Vagina (tissue), 2 donors: Measurements from ENCODE around the gene RNF111.
"Not testable (repeated sequence)": the region's sequence is repeated elsewhere in the genome, so short reads cannot be mapped to it uniquely, and the experiment has no call there.

Experiments
- CTCF ChIP-seq, 3 experiments: fragments of 450-650 bp in 2 of 3; fragments of 200-600 bp in 1 of 3; sonication (generic) in 1 of 3; IDR thresholded peaks; one replicate each; pipeline ENCODE4 v1.5.1; 2017 to 2019; ENCODE audit warnings: antibody characterized with exemption in 3 of 3, mild to moderate bottlenecking in 2 of 3, moderate library complexity in 2 of 3
- POLR2A ChIP-seq, 2 donors: fragments of 450-650 bp; IDR thresholded peaks; one replicate each; pipeline ENCODE4 v1.6.1; 2017; ENCODE audit warnings: antibody characterized with exemption in 2 of 2, mild to moderate bottlenecking in 2 of 2, moderate library complexity in 2 of 2
- POLR2AphosphoS5 ChIP-seq, 2 donors: sonication (generic); formaldehyde crosslinking; IDR thresholded peaks; one replicate each; pipeline ENCODE4 v1.9.0; 2017; ENCODE audit warnings: antibody characterized with exemption in 2 of 2, mild to moderate bottlenecking in 2 of 2, low read depth in 1 of 2; ENCODE audit not compliant: insufficient read depth in 1 of 2

- TF ChIP-seq CTCF (IDR thresholded peaks at IDR 0.05); POLR2AphosphoS5 (IDR thresholded peaks at IDR 0.05; ENCODE audit: insufficient read depth in 1 of 2, low read depth in 1 of 2); POLR2A (IDR thresholded peaks at IDR 0.05): not testable (repeated sequence)
These were observed 12.8 kb downstream of the RNF111 start for GRCh38 chr15:59000251-59000650.
